GM12878 (cell line): Measurements from ENCODE around the gene RAB10. TPM values are rescaled to one million over a fixed set of nuclear protein-coding genes. Genes with fewer than 3 reads are reported as not detected.

Experiments
- BCL3 ChIP-seq: IDR thresholded peaks from 2 replicates; pipeline ENCODE4 v1.6.1; 2011; ENCODE audit warnings: borderline replicate concordance, low read depth, mild to moderate bottlenecking, moderate library complexity, low read length; ENCODE audit not compliant: insufficient read depth, poor library complexity, severe bottlenecking
- CBX3 ChIP-seq: fragments of 200-600 bp; sonication (generic); IDR thresholded peaks from 2 replicates; pipeline ENCODE4 v1.6.1; 2016; ENCODE audit warnings: low read depth, borderline replicate concordance
- ELK1 ChIP-seq: IDR thresholded peaks from 2 replicates; pipeline ENCODE4 v1.6.1; 2012; ENCODE audit warnings: low read depth, low read length, improper control_type of control experiment
- IRF4 ChIP-seq: IDR thresholded peaks from 2 replicates; pipeline ENCODE4 v1.6.1; 2011; ENCODE audit warnings: low read depth, low read length
- MAX ChIP-seq: IDR thresholded peaks from 2 replicates; pipeline ENCODE4 v1.6.1; 2012; ENCODE audit warnings: low read depth, low read length, improper control_type of control experiment
- MEF2A ChIP-seq: IDR thresholded peaks from 2 replicates; pipeline ENCODE4 v1.6.1; 2011; ENCODE audit warnings: low read depth, mild to moderate bottlenecking, low read length, moderate library complexity; ENCODE audit not compliant: insufficient read depth
- MXI1 ChIP-seq: fragments of 150-350 bp; IDR thresholded peaks from 2 replicates; pipeline ENCODE4 v1.6.1; 2011; ENCODE audit warnings: low read depth, mild to moderate bottlenecking, inconsistent platforms, low read length, improper control_type of control experiment
- NBN ChIP-seq: fragments of 450-650 bp; IDR thresholded peaks from 2 replicates; pipeline ENCODE4 v1.6.1; 2016
- NFYB ChIP-seq: IDR thresholded peaks from 2 replicates; pipeline ENCODE4 v1.6.1; 2011; ENCODE audit warnings: low read depth, mild to moderate bottlenecking, low read length, improper control_type of control experiment, moderate library complexity; ENCODE audit not compliant: insufficient read depth
- NR2C1 ChIP-seq: fragments of 450-650 bp; IDR thresholded peaks from 2 replicates; pipeline ENCODE4 v1.6.1; 2017; ENCODE audit warnings: antibody characterized with exemption, mild to moderate bottlenecking, moderate library complexity
- RAD21 ChIP-seq: IDR thresholded peaks from 2 replicates; pipeline ENCODE4 v1.6.1; 2011; ENCODE audit warnings: mild to moderate bottlenecking, low read depth, low read length, moderate library complexity; ENCODE audit not compliant: insufficient read depth
- RBBP5 ChIP-seq: fragments of 200-600 bp; sonication (generic); conservative IDR thresholded peaks from 2 replicates; pipeline ENCODE4 v1.6.1; 2016
- RUNX3 ChIP-seq: IDR thresholded peaks from 2 replicates; pipeline ENCODE4 v1.6.1; 2012; ENCODE audit warnings: low read length, inconsistent platforms
- SIX5 ChIP-seq: IDR thresholded peaks from 2 replicates; pipeline ENCODE4 v1.6.1; 2011; ENCODE audit warnings: mild to moderate bottlenecking, low read depth, low read length, moderate library complexity; ENCODE audit not compliant: severe bottlenecking
- TBL1XR1 ChIP-seq: IDR thresholded peaks from 2 replicates; pipeline ENCODE4 v1.6.1; 2012; ENCODE audit warnings: low read depth, low read length, improper control_type of control experiment
- TCF12 ChIP-seq: IDR thresholded peaks from 2 replicates; pipeline ENCODE4 v1.6.1; 2011; ENCODE audit warnings: low read depth, mild to moderate bottlenecking, low read length
- USF1 ChIP-seq: IDR thresholded peaks from 2 replicates; pipeline ENCODE4 v1.6.1; 2011; ENCODE audit warnings: borderline replicate concordance, low read depth, mild to moderate bottlenecking, moderate library complexity, mixed read lengths, low read length; ENCODE audit not compliant: insufficient read depth; ENCODE audit errors: extremely low read length
- WRNIP1 ChIP-seq: IDR thresholded peaks from 2 replicates; pipeline ENCODE4 v1.6.1; 2011; ENCODE audit warnings: low read depth, low read length, improper control_type of control experiment, borderline replicate concordance
- ZNF24 ChIP-seq: fragments of 450-650 bp; IDR thresholded peaks from 2 replicates; pipeline ENCODE4 v1.6.1; 2017; ENCODE audit warnings: antibody characterized with exemption, mild to moderate bottlenecking
- polyA plus RNA-seq, 11 experiments: library from polyadenylated mRNA; depleted of rRNA in 4 of 11; unstranded in 6 of 11; stranded (reverse) in 5 of 11; fragments of >200 nt; fragmentation: Nextera tagmentation in 4 of 11; fragmentation: Illumina TruSeq in 1 of 11; extraction: Ambion mirVana in 4 of 11; extraction: Trizol in 1 of 11; gene quantifications; 1 replicate in 1 of 11; 2 replicates in 10 of 11; pipeline versions ENCODE4 v1.2.1 to v1.2.3, GENCODE V29; 2011 to 2016; ENCODE audit warnings: inconsistent platforms in 2 of 11, missing spikeins in 2 of 11, low read depth in 1 of 11
- total RNA-seq, 4 experiments: library from RNA; depleted of rRNA in 3 of 4; stranded (reverse); fragments of >200 nt in 3 of 4; fragmentation: Illumina TruSeq in 1 of 4; extraction: Trizol in 1 of 4; gene quantifications; 2 replicates each; pipeline versions ENCODE4 v1.2.1 to v1.2.3, GENCODE V29; 2013 to 2021
- TF ChIP-seq, protein P1 (sequence below): fragments of 450-650 bp; formaldehyde crosslinking; IDR thresholded peaks from 2 replicates; pipeline ENCODE4 v1.4.0; 2022; ENCODE audit warnings: mild to moderate bottlenecking, moderate library complexity
- TF ChIP-seq, protein P2 (sequence below): IDR thresholded peaks from 2 replicates; pipeline ENCODE4 v1.6.1; 2011; ENCODE audit warnings: mild to moderate bottlenecking, low read depth, low read length, moderate library complexity; ENCODE audit not compliant: insufficient replicate concordance

RAB10 gene
- total and polyA plus RNA-seq, 10 of the 15 experiments (the other 5 are each of a cell fraction or from before 2014, with no cell fraction given) = 13.3 to 109 (median 82.0) TPM

DNA sequence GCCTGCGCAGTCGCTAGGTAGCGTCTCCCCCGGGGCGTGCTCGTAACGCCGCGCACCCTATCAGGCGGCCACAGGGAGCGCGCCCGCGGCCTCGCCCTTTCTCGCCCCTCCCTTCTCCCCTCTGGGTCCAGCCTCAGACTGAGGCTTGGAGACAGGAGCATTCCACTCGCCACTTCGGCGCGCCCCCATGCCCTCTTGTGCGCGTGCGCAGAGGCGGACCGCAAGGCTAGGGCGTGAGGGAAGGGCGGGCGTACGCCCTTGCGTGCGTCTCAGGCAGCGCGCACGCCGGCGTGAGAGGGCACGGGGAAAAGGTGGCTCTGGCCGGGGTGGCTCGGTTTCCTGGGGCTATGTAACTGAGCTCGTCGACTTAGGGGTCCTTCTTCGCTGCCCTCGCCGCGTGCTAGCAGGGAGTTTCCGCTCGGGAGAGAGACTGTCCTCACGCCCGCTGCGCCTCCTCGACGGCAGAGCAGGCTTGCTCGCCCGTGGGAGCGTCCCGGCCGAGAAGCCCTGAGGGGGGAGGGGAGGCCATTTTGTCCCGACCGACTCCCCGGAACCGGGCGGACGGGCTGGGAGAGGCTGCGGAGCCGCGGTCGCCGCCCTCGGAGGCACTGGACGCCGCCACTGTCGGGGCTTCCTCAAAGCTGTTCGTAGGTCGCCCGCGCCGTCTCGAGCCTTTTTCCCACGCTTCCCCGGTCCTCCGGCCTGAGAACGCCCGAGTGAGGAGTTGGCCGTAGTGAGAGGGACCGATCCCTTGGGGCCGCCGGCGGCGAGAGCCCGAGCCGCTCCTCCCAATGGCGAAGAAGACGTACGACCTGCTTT lies at the start of gene RAB10 (continued):
- peak; percentile 17; the same call in 1 of the 2 replicates for TF ChIP-seq MXI1
- TF ChIP-seq RAD21 = no peak
- no peak for TF ChIP-seq MEF2A
- TF ChIP-seq RUNX3 = peak; percentile 44
- 0 out of 2 replicates have a peak, but pooled peaks have one; percentile 7 for TF ChIP-seq IRF4
- peak; percentile 29 for TF ChIP-seq BCL3
- peak; percentile 64; the same call in 1 of the 2 replicates for TF ChIP-seq WRNIP1
- no peak for TF ChIP-seq ELK1
- peak; percentile 35 for TF ChIP-seq SIX5
- TF ChIP-seq, protein P1, sequence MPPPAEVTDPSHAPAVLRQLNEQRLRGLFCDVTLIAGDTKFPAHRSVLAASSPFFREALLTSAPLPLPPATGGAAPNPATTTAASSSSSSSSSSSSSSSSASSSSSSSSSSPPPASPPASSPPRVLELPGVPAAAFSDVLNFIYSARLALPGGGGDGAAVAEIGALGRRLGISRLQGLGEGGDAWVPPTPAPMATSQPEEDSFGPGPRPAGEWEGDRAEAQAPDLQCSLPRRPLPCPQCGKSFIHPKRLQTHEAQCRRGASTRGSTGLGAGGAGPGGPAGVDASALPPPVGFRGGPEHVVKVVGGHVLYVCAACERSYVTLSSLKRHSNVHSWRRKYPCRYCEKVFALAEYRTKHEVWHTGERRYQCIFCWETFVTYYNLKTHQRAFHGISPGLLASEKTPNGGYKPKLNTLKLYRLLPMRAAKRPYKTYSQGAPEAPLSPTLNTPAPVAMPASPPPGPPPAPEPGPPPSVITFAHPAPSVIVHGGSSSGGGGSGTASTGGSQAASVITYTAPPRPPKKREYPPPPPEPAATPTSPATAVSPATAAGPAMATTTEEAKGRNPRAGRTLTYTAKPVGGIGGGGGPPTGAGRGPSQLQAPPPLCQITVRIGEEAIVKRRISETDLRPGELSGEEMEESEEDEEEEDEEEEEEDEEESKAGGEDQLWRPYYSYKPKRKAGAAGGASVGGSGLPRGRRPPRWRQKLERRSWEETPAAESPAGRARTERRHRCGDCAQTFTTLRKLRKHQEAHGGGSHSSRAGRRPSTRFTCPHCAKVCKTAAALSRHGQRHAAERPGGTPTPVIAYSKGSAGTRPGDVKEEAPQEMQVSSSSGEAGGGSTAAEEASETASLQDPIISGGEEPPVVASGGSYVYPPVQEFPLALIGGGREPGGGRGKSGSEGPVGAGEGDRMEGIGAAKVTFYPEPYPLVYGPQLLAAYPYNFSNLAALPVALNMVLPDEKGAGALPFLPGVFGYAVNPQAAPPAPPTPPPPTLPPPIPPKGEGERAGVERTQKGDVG = no peak
- TF ChIP-seq NFYB = no peak
- TF ChIP-seq RBBP5 = no peak
- no peak for TF ChIP-seq ZNF24
- TF ChIP-seq NBN = peak; percentile 90
- TF ChIP-seq NR2C1 = 0 out of 2 replicates have a peak, but pooled peaks have one; percentile 40
- TF ChIP-seq USF1 = no peak
- TF ChIP-seq MAX = 0 out of 2 replicates have a peak, but pooled peaks have one; percentile 9
- no peak for TF ChIP-seq TBL1XR1
- no peak for TF ChIP-seq CBX3
- peak; percentile 25; the same call in 1 of the 2 replicates for TF ChIP-seq TCF12
- TF ChIP-seq, protein P2, sequence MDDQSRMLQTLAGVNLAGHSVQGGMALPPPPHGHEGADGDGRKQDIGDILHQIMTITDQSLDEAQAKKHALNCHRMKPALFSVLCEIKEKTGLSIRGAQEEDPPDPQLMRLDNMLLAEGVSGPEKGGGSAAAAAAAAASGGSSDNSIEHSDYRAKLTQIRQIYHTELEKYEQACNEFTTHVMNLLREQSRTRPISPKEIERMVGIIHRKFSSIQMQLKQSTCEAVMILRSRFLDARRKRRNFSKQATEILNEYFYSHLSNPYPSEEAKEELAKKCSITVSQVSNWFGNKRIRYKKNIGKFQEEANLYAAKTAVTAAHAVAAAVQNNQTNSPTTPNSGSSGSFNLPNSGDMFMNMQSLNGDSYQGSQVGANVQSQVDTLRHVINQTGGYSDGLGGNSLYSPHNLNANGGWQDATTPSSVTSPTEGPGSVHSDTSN = no peak
